GM21423 (cell line): ENCODE data around the gene PSAP.
A peak's percentile ranks its signal among the peaks of the same experiment; 100 is the strongest.

Experiments used
- ATAC-seq: cut with Tn5 transposase; IDR thresholded peaks from one replicate; pipeline ENCODE4 v1.9.1; 2021; ENCODE audit warnings: mild to moderate bottlenecking, moderate library complexity; ENCODE audit not compliant: unreplicated experiment

PSAP gene

GRCh38 chr10:71770255-71770654, 80.8 kb downstream of the PSAP start:
- ATAC-seq, result no peak

GRCh38 chr10:71769279-71769823, 81.7 kb downstream of the PSAP start:
- peak; percentile 23 for ATAC-seq

- ATAC-seq, result no peak
Observed at GRCh38 chr10:71767420-71768035, 83.5 kb downstream of the PSAP start.

GRCh38 chr10:71766717-71767419, 84.2 kb downstream of the PSAP start:
- no peak for ATAC-seq
